Stimulated activated CD4-positive, alpha-beta T cell treated with anti-CD3 and anti-CD28 coated beads, TNF-alpha, amount 100 ng/mL, for 1 hour (primary cell): ENCODE measurements around the gene SPTY2D1.

ENCODE experiments used
- DNase-seq, 3 donors: peaks; one replicate each; pipeline ENCODE4 v3.0.0-alpha.2; 2020; ENCODE audit warnings: low read depth in 3 of 3, low spot score in 1 of 3

SPTY2D1 gene

GRCh38 chr11:18563090-18563730, 70.9 kb downstream of the SPTY2D1 start:
- DNase-seq: no peak
